Mucosa of descending colon (tissue), 3 donors: ENCODE data around the gene DLGAP4. TPM values are rescaled to one million over a fixed set of nuclear protein-coding genes. Genes with fewer than 3 reads are reported as not detected.

ENCODE experiments used
- ATAC-seq: fragments of 200-7000 bp; cut with Tn5 transposase; one replicate; pipeline ENCODE4 v1.9.1; 2020; ENCODE audit warnings: mild to moderate bottlenecking, moderate library complexity
- DNase-seq, 3 donors: peaks; one replicate each; pipeline ENCODE4 v3.0.0-alpha.2; 2020
- H3K36me3 ChIP-seq: fragments of 200-600 bp; one replicate; pipeline ENCODE4 v1.8.0; 2021; ENCODE audit warnings: low read depth, mild to moderate bottlenecking
- H3K4me1 ChIP-seq: fragments of 200-600 bp; one replicate; pipeline ENCODE4 v1.8.0; 2021; ENCODE audit warnings: low read depth, mild to moderate bottlenecking
- H3K4me3 ChIP-seq: fragments of 200-600 bp; one replicate; pipeline ENCODE4 v1.8.0; 2021; ENCODE audit warnings: mild to moderate bottlenecking
- H3K9me3 ChIP-seq: fragments of 200-600 bp; one replicate; pipeline ENCODE4 v1.8.0; 2021; ENCODE audit warnings: mild to moderate bottlenecking
- CTCF ChIP-seq: fragments of 200-600 bp; IDR thresholded peaks from one replicate; pipeline ENCODE4 v1.8.0; 2022; ENCODE audit warnings: antibody characterized with exemption, mild to moderate bottlenecking
- intact Hi-C, 2 donors: fragments of 100-400 bp; cut with DNase I in 1 of 2; cut with micrococcal nuclease in 1 of 2; formaldehyde crosslinking; loops; one replicate each; pipeline versions ENCODE4 v1.11.0 to v1.11.1; 2022; cut with DNase I, micrococcal nuclease
- total RNA-seq, 3 donors: library from RNA; stranded (reverse); fragmentation: NEBNext Ultra II Directional in 2 of 3; extraction: Animal tissue kit (Norgen Biotek cat#: 25700) in 2 of 3; gene quantifications; one replicate each; pipeline versions ENCODE4 v1.2.1 to v1.2.4, GENCODE V29; 2021 to 2023
- donor health status: DM: no; HTN: no; CAD: no; lungs with moderate emphysema.
- donor health status: DM: no; HTN: no; CAD: no.
- donor health status: DM: no; HTN: yes; CAD: no.

The DLGAP4 gene
- total RNA-seq, 3 donors from 2014 or later: 40.0 to 66.3 (median 43.5) TPM

- no peak overlapping the region for H3K4me3 ChIP-seq
- TF ChIP-seq CTCF: no peak
- no peaks in the 10 kb centered on the region for H3K9me3 ChIP-seq
- intact Hi-C loops: no loop called here
- H3K36me3 ChIP-seq: peaks cover 4% of the 10 kb centered on the region
- ATAC-seq (no peak), DNase-seq (peak in 1 of 3 donors; percentile 18)
- H3K4me1 ChIP-seq: peaks cover 7% of the 10 kb centered on the region
These were observed 190.8 kb downstream of the DLGAP4 start for GRCh38 chr20:36496707-36497669.

GRCh38 chr20:36497856-36498255, 191.7 kb downstream of the DLGAP4 start:
- Histone ChIP-seq H3K4me1 (peaks cover 6% of the 10 kb centered on the region), H3K9me3 (no peaks in the 10 kb centered on the region), H3K36me3 (peaks cover 4% of the 10 kb centered on the region), H3K4me3 (no peak overlapping the region)
- TF ChIP-seq CTCF: no peak
- intact Hi-C loops: no loop called here
- ATAC-seq: no peak
- peak in 1 of 3 donors; percentile 5 for DNase-seq

GRCh38 chr20:36498386-36499179, 192.4 kb downstream of the DLGAP4 start:
- ATAC-seq (no peak), DNase-seq (no peak)
- H3K4me1 ChIP-seq: no peaks in the 10 kb centered on the region
- intact Hi-C loops: no loop called here
- no peak overlapping the region for H3K4me3 ChIP-seq
- H3K36me3 ChIP-seq: peaks cover 4% of the 10 kb centered on the region
- no peaks in the 10 kb centered on the region for H3K9me3 ChIP-seq
- TF ChIP-seq CTCF: no peak

GRCh38 chr20:36499211-36499610, 193.1 kb downstream of the DLGAP4 start:
- ATAC-seq (no peak), DNase-seq (no peak)
- Histone ChIP-seq H3K9me3 (no peaks in the 10 kb centered on the region), H3K4me3 (no peak overlapping the region), H3K4me1 (no peaks in the 10 kb centered on the region), H3K36me3 (peaks cover 4% of the 10 kb centered on the region)
- intact Hi-C loops: no loop called here
- TF ChIP-seq CTCF: no peak

GRCh38 chr20:36499723-36500501, 193.8 kb downstream of the DLGAP4 start:
- DNase-seq: no peak
- H3K9me3 ChIP-seq: no peaks in the 10 kb centered on the region
- intact Hi-C loops: no loop called here
- no peak for TF ChIP-seq CTCF
- no peak overlapping the region for H3K4me3 ChIP-seq
- peaks cover 4% of the 10 kb centered on the region for H3K36me3 ChIP-seq
- no peaks in the 10 kb centered on the region for H3K4me1 ChIP-seq
- ATAC-seq: no peak
